NK-92 treated with Interleukin-12 subunit alpha and Interleukin-12 subunit beta, amount 100 ng/mL, for 24 hours (cell line): ENCODE data around the gene ESPNL.

Experiments used
- DNase-seq: peaks from one replicate; lab custom pipeline; 2025; lab: John Stamatoyannopoulos, UW

Gene ESPNL

GRCh38 chr2:238157506-238158017 lies 57.4 kb downstream of the ESPNL start:
- DNase-seq = no peak

DNA sequence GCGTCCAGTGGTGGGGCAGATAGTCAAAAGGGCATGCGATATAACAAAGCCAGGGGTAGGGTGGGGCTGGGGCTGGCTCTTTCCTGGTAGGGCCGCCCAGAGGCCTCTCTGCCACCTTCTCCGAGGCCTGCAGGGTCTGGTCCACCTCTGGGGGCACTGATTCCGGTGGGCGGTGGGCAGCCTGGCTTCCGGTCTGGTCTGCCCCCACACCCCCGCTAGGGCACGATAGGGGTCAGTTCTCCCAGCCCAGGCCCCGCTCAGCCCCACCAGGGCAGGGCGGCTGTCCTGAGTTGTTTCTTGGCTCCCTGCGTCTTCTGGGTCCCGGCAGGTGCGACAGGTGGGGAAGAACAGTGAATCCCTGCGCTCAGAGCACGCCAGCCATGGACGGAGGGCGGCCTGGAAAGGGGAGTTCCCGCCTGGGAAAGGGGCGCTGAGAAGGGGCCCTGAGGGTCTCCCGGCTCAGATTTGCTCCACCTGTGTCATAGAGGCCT lies 57.9 kb downstream of the ESPNL start:
- no peak for DNase-seq

GRCh38 chr2:238158509-238159070 lies 58.5 kb downstream of the ESPNL start, which contains the start of gene ERFE:
ERFE (plus strand) TSS chr2:238158970; CDS start chr2:238159008, 38 bp downstream.
- no peak for DNase-seq

DNA sequence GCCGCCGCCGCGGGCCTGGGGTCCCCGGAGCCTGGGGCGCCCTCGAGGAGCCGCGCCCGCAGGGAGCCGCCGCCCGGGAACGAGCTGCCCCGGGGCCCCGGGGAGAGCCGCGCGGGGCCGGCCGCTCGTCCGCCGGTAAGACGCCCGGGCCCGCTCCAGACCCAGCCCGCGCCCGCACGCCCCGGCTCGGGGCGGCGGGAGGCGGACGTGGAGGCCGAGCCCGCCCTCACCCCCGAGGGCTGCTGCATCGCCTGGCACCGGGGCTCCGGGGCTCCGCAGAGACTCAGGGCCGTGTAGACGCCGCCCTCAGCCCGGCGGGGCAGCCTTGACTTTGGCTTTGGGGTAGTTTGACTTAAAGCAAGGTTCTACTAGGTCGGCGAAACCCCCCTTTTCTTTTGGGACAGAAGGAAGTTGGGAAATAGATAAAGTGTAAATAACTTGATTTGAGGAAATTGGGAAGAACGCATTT lies 59.0 kb downstream of the ESPNL start:
- no peak for DNase-seq

GRCh38 chr2:238159661-238160205 lies 59.6 kb downstream of the ESPNL start:
- DNase-seq = no peak

DNA sequence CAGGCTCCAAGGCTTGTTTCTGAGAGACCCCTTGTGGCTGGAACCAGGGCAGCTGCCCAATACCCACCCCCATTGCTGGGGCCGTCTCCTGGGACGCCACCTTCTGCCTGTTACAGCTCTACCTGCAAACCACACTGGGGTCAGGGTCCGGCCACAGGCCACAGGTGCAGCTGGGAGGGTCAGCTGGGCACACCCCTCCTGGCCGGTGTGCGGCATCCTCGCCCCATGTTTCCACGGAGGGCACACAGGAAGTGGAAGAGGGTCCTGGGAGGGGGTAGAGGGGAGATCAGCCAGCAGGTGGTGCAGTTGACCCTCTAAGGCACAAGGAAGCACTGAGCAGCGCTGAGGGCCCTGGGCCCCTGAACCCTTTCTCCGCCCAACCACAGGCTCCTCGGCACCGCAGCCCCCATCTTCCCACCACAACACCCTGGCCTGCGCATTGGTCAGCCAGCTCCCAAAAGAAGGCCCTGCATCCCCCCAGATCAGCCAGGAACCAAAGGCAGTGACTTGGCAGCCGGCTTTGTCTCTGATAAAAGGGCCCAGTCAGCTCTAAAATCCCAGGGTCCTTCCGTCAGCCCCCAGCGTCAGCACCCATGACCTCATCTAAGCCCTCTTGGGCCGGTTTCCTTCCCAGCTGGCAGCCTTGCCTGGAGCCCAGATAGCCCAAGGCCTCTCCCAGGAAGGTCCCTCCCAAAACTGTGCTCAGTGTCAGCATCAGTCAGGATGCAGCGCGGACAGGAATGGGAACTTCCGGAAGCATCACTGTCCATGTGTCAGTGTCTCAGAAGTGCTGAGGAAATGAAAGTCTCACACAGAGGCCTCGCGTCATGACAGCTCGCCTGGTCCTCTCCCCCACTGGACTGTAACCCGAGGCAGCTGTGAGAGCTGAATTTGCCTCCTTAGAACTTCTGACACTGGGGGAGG lies 60.3 kb downstream of the ESPNL start:
- DNase-seq = no peak

GRCh38 chr2:238161291-238162051 lies 61.3 kb downstream of the ESPNL start:
- DNase-seq = no peak

DNA sequence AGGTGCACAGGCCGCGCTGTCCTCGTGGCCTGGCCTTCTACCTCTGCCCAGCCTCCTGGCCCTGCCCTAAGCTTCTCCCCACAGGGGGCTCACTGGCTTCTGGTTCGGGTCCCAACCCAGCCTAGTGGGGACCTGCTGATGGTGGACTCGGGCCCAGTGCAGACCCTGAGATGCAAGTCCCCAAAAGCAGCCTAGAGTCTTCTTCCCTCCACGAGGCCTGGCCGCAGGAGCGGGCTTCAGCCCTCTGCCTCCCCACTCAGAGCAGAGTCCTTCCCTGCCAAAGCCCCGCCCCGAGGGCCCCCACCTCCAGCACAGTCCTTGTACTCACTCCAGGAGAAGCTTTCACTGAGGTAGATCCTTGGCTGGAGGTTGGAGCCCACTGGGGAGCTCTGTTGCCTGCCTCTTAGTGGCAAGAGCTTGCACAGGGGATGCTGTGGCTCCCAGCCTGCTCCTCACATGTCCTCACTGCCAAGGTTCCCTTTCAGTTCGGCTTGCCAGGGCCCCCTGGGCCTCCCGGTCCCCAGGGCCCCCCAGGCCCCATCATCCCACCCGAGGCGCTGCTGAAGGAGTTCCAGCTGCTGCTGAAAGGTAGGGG lies 62.2 kb downstream of the ESPNL start:
- no peak for DNase-seq

DNA sequence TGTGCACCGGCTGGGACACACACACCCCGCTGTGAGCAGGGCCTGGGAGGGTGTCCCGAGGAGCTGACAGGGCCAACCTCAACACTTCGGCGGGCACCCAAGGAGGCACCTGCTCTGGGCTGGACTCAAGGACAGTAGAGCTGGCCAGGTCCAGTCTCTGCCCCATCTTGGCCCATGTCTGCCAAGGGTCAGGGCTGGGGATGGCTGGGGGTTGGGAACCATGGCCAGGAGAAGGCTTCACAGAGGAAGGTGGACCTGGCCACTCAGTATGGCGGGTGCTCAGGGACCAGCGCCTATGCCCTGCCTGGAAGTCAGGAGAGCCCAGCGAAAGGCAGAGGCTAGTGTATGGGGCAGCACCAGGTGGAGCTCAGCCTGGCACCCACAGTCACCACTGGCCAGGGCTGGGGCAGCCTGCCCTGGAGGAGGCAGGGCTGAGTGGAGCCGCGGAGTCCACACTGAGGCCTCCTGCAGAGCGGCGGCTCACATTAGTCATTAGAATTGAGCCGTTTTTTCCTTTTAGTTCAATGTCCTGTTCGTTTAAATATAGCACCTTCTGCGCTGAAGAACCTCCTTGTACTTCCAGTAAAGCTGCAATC lies 62.8 kb downstream of the ESPNL start:
- no peak for DNase-seq

- no peak for DNase-seq
Observed at GRCh38 chr2:238163481-238164198, 63.5 kb downstream of the ESPNL start.

DNA sequence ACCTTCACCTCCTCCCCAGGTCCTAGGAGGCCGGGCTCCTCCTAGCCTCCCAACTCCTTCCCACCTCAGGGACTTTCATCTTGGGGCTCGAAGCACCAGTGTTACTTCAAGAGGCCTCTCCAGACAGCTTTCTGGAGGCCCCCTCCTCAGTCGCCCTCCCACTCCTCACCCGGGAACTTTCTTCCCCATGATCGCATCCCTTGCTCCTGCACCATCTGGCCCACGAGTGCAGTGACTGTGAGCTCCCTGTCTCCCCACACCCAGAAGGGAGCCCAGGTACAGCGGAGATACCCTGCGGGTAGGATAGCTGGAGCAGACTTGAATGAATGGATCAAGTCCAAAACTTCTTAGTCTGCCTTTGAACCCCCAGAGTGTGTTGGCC lies 64.8 kb downstream of the ESPNL start:
- no peak for DNase-seq

GRCh38 chr2:238165288-238165921 lies 65.3 kb downstream of the ESPNL start:
- no peak for DNase-seq

DNA sequence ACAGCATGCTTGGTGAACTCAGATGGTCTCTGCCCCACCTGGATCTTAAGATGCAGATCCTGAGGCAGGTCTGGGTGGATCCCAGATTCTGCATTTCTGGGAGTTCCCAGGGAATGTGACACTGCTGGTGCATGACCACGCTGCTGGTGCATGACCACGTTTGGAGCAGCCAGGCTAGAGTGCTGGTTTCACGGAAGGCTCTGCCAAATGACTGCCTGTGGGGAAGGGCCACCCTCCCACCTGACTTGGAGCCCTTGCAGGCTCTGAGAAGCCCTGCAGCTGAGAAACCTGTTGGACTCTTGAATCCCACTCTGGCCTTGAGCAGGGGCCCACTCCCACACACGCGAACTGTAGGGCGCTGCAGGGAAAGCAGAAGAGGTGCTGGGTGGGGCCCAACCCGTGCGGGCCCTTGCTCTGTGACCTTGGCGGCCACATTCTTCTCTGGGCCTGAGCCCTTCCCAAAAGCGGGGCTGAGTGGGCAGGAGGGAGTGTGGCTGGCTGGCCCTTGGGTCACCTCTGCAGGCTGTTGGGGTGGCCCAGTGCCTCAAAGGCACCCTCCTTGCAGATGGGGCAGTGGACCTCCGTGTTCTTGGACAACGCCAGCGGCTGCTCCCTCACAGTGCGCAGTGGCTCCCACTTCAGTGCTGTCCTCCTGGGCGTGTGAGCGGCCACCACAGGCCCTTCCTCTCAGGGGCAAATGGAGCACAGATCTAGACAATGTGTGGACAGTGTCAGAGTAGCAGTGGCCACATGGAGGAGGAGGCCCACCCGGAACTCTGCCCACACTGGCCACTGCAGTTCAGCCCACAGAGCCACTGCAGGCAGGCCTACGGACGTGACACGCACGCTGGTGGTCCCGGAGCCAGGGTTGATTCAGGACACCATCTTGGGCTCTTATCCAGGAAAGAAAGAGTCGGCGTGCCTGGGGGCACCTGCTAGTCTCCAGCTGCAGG lies 66.5 kb downstream of the ESPNL start:
- no peak for DNase-seq

DNA sequence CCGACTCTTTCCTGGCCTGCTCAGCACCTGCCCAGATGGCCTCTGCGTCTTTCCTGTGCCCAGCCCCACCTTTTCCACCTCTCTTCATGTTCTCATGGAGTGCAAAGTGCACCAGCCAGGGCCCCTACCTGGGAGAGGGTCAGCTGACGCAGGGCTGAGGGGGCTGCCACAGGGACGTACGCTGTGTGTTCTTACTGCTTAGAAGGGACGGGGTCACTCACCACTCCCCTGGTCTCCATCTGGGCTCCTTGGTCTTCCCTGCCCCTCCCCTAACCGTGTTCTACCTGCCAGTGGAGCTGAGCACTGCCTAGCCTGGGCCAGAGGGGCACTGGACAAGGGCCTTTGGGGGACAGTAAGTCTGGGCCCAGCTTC lies 67.2 kb downstream of the ESPNL start:
- no peak for DNase-seq

- DNase-seq = no peak
Observed at GRCh38 chr2:238167761-238168160, 67.6 kb downstream of the ESPNL start.

DNA sequence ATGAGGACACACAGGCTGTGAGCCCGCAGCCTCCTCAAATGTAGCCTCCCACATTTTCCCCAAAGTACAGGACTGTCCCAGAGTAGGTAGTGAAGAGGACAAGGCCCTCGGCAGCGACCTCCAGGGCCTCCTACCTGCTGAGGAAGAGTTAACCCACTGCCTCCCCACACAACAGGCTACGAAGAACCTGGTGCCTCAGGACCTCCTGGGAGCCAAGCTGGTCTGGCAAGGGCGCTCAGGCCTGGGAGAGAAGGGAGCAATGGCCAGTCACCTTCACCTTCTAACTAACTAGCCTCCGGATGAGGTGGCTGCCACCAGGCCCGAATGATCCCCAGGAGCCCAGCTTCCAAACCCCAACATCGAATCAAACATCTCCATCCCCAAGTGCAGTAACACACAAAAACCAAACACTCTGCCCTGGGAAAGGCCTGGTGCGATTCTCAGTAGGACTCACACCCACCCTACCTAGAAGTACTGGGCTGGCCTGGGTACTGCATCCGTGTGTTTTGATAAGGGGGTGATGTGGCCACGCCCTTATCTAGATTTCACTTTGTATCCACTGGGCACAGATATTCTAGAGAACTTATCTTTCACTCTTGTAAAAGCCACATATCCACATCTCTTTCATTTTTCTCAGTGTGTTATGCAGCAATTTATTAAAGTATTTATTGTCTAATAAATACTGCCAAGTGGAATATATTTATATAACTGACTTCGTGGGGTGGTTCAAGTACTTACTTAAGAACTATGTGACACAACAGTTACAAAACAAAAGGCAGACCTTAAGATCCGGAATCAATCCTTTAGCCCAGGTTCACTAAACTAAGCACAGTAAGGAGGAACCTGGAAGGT lies 68.3 kb downstream of the ESPNL start:
- DNase-seq = no peak

GRCh38 chr2:238169048-238169707 lies 69.0 kb downstream of the ESPNL start:
- DNase-seq = no peak
